Effector memory CD4-positive, alpha-beta T cell (primary cell): Measurements from ENCODE around the gene CCDC116.

Source experiments
- DNase-seq, 3 donors: peaks; one replicate each; pipeline ENCODE4 v3.0.0-alpha.2; 2020
- H3K27ac ChIP-seq: 2 replicates; pipeline ENCODE4 v1.7.0; 2013; ENCODE audit warnings: mild to moderate bottlenecking, low read length, moderate library complexity; ENCODE audit not compliant: insufficient read depth, poor library complexity, severe bottlenecking
- H3K27me3 ChIP-seq: replicated peaks from 2 replicates; pipeline ENCODE4 v1.7.0; 2013; ENCODE audit warnings: mild to moderate bottlenecking, low read length; ENCODE audit not compliant: insufficient read depth, control insufficient read depth, poor library complexity, severe bottlenecking
- H3K36me3 ChIP-seq: 2 replicates; pipeline ENCODE4 v1.7.0; 2013; ENCODE audit warnings: mild to moderate bottlenecking, low read length, moderate library complexity; ENCODE audit not compliant: control insufficient read depth, insufficient read depth
- H3K4me1 ChIP-seq: 2 replicates; pipeline ENCODE4 v1.7.0; 2013; ENCODE audit warnings: low read length, mild to moderate bottlenecking; ENCODE audit not compliant: control insufficient read depth, insufficient read depth, poor library complexity, severe bottlenecking
- H3K4me3 ChIP-seq: 2 replicates; pipeline ENCODE4 v1.7.0; 2013; ENCODE audit warnings: low read length, low read depth, mild to moderate bottlenecking; ENCODE audit not compliant: insufficient read depth, poor library complexity, severe bottlenecking
- H3K9me3 ChIP-seq: 2 replicates; pipeline ENCODE4 v1.7.0; 2013; ENCODE audit warnings: mild to moderate bottlenecking, low read length, moderate library complexity; ENCODE audit not compliant: control insufficient read depth

CCDC116 gene

GRCh38 chr22:21652010-21652546, 19.5 kb downstream of the CCDC116 start:
- Histone ChIP-seq H3K4me3 (peak overlapping the region; percentile 61), H3K9me3 (no peaks in the 10 kb centered on the region), H3K27me3 (no peaks in the 10 kb centered on the region), H3K27ac (no peak overlapping the region), H3K36me3 (no peaks in the 10 kb centered on the region), H3K4me1 (peaks cover 22% of the 10 kb centered on the region)
- peak; percentile 58 to 76 (median 72) for DNase-seq

DNA sequence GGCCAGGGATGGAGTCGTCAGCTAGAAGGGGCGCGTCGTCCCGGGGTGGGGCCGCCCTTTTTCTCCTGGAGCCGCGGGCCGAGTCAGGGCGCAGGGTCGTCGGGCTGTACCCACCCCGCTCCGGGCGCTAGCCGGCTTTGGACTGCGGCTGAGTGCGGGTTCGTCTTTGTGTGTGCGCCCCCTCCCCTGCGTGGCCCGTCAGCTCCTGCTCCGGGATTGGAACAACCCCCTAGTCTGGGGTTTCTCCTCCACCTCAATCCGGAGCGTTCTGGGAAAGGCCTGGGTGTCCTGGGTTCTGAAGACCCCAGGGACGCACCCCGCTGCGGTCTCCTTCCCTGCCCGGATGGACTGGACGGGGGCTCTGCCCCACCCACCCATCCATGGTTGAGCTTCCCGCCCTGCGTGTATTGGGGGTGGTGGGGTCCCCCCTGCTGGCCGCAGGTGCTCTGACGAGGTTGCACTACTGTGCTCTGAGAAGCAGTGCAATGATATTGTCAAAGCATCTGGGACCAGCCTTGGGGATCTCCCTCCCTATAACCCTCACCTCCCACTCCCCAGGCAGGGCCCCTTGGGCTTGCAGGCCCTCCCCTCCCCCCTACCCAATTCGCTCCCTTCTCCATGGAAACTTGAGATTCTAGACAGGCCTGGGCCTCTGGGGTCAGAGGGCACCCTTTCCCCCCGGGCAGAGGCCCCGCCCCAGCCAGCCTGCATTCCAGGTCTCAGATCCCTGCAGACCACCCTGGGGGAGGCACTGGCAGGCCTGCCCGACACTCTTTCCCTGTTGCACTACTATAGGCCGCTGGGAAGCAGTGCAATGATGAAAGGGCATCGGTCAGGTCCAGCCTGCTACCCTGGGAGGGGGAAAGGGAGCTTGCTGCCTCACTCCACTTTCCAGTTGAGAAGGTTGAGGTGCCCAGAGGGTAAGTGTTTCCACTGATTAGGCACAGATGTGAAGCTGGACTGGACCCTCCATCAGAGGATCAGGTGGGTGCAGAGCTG, 20.3 kb downstream of the CCDC116 start:
- no peak for DNase-seq
- no peaks in the 10 kb centered on the region for H3K9me3 ChIP-seq
- peaks cover 22% of the 10 kb centered on the region for H3K4me1 ChIP-seq
- H3K36me3 ChIP-seq: no peaks in the 10 kb centered on the region
- no peaks in the 10 kb centered on the region for H3K27me3 ChIP-seq
- peak overlapping the region; percentile 61 for H3K4me3 ChIP-seq
- H3K27ac ChIP-seq: no peak overlapping the region

DNA sequence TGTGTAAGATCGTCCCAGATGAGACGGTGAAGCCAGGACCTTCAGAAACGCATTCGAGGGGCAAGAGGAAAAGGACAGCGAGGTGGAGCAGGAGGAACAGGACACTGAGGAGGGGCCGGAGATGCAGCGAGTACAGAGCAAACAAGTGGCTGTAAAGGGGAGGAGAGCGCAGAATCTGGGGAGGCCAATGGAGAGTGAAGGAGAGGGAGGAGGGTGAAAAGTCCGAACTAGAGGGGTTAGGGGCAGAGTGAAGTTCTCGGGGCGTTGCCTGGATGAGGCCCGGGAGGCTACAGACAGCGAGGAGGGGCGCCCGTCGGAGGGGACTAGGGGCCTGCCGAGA, 24.4 kb downstream of the CCDC116 start:
- Histone ChIP-seq H3K36me3 (no peaks in the 10 kb centered on the region), H3K4me1 (peaks cover 17% of the 10 kb centered on the region), H3K27me3 (no peaks in the 10 kb centered on the region), H3K27ac (no peak overlapping the region), H3K9me3 (no peaks in the 10 kb centered on the region), H3K4me3 (peak overlapping the region; percentile 91)
- DNase-seq: no peak

DNA sequence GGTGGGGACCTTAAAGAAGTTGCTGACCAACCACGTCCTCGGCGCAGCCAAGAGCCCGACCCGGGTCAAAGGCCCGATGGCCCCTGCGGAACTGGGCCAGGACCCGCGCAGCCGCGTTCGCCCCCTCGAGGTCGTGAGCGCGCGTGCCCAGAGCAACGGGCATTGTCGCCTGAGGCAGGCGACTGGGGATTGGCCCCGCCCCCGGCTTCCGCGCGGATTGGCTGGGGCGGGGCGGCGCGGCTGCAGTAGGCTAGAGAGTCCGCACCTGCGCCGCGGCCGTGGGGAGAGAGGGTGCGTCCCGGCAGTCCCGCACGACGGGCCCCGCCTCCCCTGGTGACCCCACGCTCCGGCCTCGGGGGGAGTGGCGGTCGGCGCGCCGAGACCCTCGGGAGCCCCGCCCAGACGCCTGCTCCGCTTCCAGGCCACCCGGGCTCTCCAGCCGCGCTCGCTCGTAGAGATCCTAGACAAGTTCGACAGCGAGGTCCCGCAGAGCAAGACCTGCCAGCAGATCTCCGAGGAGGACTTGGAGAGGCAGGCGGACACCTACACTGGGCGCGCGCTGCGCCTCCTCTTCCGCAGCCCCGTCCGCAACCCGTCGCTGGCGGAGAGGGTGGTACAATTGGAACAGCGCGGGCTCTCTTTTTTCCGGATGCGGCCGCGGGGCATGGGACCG, 24.9 kb downstream of the CCDC116 start:
- peak overlapping the region; percentile 91 for H3K4me3 ChIP-seq
- DNase-seq: peak; percentile 69 to 80 (median 69)
- H3K27me3 ChIP-seq: no peaks in the 10 kb centered on the region
- H3K9me3 ChIP-seq: no peaks in the 10 kb centered on the region
- H3K36me3 ChIP-seq: no peaks in the 10 kb centered on the region
- peaks cover 12% of the 10 kb centered on the region for H3K4me1 ChIP-seq
- peak overlapping the region; percentile 39 for H3K27ac ChIP-seq

- Histone ChIP-seq H3K9me3 (no peaks in the 10 kb centered on the region), H3K27me3 (no peaks in the 10 kb centered on the region), H3K27ac (no peak overlapping the region), H3K36me3 (no peaks in the 10 kb centered on the region), H3K4me1 (peaks cover 10% of the 10 kb centered on the region), H3K4me3 (no peak overlapping the region)
- DNase-seq: no peak
Observed at GRCh38 chr22:21659864-21660525, 27.4 kb downstream of the CCDC116 start.

GRCh38 chr22:21660904-21661303, 28.3 kb downstream of the CCDC116 start:
- H3K36me3 ChIP-seq: no peaks in the 10 kb centered on the region
- no peak for DNase-seq
- no peak overlapping the region for H3K27ac ChIP-seq
- no peaks in the 10 kb centered on the region for H3K9me3 ChIP-seq
- peaks cover 14% of the 10 kb centered on the region for H3K4me1 ChIP-seq
- no peak overlapping the region for H3K4me3 ChIP-seq
- no peaks in the 10 kb centered on the region for H3K27me3 ChIP-seq

- peaks cover 10% of the 10 kb centered on the region for H3K4me1 ChIP-seq
- no peaks in the 10 kb centered on the region for H3K9me3 ChIP-seq
- no peaks in the 10 kb centered on the region for H3K36me3 ChIP-seq
- no peak for DNase-seq
- no peak overlapping the region for H3K4me3 ChIP-seq
- no peak overlapping the region for H3K27ac ChIP-seq
- no peaks in the 10 kb centered on the region for H3K27me3 ChIP-seq
Observed at GRCh38 chr22:21661991-21662390, 29.4 kb downstream of the CCDC116 start.

GRCh38 chr22:21663738-21664137, 31.2 kb downstream of the CCDC116 start:
- no peaks in the 10 kb centered on the region for H3K9me3 ChIP-seq
- no peak overlapping the region for H3K27ac ChIP-seq
- no peak overlapping the region for H3K4me3 ChIP-seq
- DNase-seq: no peak
- peaks cover 4% of the 10 kb centered on the region for H3K4me1 ChIP-seq
- H3K27me3 ChIP-seq: no peaks in the 10 kb centered on the region
- no peaks in the 10 kb centered on the region for H3K36me3 ChIP-seq

DNA sequence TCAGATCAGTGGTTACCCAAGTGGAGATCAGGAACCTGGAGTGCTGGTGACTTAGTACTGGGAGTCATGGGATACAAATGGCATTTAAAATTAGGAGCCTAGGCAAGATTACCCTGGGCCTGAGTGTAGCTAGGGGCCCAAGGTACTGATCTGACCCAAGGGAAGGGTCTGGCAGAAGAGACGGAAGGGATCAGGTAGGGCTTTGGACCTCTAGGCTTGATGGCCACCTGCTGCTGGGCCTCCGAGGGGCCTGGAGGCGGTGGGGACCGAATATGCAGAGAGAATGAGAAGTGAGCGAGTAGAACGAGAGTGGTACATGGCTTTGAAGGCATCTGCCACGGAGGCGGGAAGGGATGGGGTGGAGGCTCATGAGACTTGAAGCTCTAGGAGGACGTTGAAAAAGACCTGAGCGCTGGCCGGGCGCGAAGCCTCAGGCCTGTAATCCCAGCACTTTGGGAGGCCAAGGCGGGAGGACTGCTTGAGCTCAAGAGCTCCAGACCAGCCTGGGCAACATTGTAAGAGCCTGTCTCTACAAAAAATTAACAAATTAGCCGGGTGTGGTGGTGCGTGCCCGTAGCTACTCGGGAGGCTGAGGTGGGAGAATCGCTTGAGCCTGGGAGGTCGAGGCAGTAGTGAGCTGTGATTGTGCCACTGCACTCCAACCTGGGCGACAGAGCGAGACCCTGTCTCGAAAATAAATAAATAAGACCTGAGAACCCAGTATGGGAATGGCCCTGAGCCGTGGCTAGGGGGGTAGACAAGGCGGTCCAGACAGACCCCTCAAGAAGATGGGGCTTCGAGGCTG, 32.7 kb downstream of the CCDC116 start:
- no peak for DNase-seq
- H3K36me3 ChIP-seq: peaks cover 1% of the 10 kb centered on the region
- H3K27me3 ChIP-seq: no peaks in the 10 kb centered on the region
- peak overlapping the region; percentile 87 for H3K27ac ChIP-seq
- no peaks in the 10 kb centered on the region for H3K9me3 ChIP-seq
- H3K4me3 ChIP-seq: peak overlapping the region; percentile 79
- H3K4me1 ChIP-seq: peaks cover 4% of the 10 kb centered on the region
